NCI-H2171 (cell line): ENCODE data around the gene RAP2C.
"Not testable (repeated sequence)": the region's sequence is repeated elsewhere in the genome, so short reads cannot be mapped to it uniquely, and the experiment has no call there.

Source experiments
- DNase-seq: peaks from one replicate; lab custom pipeline; 2025; lab: John Stamatoyannopoulos, UW

Gene RAP2C

GRCh38 chrX:132199941-132200340, 19.3 kb downstream of the RAP2C start:
- no peak for DNase-seq

DNA sequence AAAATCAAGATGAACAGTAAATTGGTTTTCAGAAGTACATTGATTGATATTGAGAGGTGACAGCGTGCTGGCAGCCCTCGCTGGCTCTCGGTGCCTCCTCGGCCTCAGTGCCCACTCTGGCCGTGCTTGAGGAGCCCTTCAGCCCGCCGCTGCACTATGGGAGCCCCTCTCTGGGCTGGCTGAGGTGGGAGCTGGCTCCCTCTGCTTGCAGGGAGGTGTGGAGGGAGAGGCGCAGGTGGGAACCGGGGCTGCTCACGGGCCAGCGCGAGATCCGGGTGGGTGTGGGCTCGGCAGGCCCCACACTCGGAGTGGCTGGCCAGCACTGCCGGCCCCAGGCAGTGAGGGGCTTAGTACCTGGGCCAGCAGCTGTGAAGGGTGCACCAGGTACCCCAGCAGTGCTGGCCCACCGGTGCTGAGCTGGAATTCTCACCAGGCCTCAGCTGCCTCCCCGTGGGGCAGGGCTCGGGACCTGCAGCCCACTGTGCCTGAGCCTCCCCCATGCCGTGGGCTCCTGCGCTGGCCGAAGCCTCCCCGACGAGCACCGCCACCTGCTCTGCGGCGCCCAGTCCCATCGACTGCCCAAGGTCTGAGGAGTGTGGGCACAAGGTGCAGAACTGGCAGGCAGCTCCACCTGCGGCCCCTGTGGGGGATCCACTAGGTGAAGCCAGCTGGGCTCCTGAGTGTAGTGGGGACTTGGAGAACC, 25.2 kb downstream of the RAP2C start:
- DNase-seq = no peak

GRCh38 chrX:132191938-132192337, 27.3 kb downstream of the RAP2C start:
- no peak for DNase-seq

- no peak for DNase-seq
Observed at GRCh38 chrX:132188175-132188574, 31.1 kb downstream of the RAP2C start.

GRCh38 chrX:132187451-132187850, 31.8 kb downstream of the RAP2C start:
- no peak for DNase-seq

- DNase-seq = no peak
Observed at GRCh38 chrX:132184871-132185270, 34.4 kb downstream of the RAP2C start.

DNA sequence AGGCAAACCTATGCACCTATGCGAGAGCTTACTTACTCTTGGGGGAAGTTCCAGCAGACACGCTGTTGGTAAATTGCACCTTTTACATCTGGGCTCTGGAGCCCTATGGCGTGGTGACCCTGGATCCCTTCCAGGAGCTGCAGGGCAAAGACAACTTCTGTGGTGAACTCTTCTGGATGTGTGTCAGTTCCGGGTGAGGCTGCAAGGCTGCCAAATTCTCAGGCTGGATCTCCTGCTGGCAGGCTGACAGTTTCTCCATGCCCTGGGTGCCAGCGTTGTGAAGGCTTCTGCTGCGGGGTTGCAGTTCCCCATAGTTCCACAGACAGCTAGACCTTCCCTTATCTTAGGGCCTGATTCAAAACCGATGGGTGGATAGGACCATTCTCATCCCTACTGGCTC, 37.9 kb downstream of the RAP2C start:
- no peak for DNase-seq

DNA sequence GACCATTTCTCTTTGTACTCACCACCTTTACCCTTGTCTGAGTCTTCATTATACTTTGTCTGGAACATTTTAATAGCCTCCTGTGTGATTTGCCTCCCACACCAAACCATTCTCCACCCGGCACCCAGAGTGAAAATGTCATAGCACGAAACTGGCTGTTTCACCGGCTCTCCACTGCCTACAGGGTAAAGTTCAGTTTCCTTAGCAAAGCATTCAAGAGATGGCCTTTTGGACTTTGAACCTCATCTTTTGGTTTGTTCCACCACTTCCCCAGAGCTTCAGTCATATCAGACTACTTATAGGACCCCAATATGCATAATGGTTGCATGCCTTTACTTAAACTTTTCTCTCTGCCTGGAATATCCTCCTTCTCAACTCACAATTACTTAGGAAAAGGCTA, 38.3 kb downstream of the RAP2C start:
- DNase-seq = no peak

- DNase-seq = no peak
Observed at GRCh38 chrX:132173647-132174046, 45.6 kb downstream of the RAP2C start.

DNA sequence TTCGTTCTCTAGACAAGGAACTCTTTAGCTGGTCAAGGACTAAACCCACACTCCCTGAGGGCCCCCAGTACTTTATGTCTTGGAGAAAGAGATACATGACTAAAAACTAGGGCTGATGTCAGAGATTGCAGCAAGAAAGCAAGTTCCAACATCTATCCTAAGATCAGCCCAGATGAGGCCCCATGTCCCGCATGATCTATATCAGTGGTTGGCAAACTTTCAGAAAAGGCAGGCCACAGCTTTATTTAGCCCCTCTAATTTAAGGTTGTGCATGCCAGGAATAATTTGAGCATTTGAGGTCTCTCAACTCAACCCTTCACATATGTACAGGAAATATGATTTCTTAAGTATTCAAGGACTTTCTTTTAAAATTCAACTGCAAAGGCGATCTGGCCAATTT, 47.4 kb downstream of the RAP2C start:
- DNase-seq = no peak

DNA sequence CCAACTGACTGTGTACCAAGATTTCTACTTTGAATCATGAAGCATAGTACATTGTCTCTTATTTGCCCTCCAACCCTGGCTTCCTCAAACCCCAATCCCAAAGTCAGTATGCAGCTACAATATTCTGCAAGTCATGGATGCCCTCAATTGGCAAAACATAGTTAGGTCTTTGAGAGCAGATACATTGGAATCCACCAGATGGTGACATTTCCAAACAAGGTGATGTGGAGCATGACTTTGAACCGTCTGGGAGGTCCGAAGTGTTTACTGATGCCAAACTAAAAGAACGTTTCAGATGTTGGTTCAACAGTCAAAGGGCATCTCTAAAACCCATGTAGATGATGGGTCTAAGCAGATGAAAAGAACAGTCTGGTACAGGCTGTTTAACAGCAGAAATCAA, 47.8 kb downstream of the RAP2C start:
- no peak for DNase-seq

DNA sequence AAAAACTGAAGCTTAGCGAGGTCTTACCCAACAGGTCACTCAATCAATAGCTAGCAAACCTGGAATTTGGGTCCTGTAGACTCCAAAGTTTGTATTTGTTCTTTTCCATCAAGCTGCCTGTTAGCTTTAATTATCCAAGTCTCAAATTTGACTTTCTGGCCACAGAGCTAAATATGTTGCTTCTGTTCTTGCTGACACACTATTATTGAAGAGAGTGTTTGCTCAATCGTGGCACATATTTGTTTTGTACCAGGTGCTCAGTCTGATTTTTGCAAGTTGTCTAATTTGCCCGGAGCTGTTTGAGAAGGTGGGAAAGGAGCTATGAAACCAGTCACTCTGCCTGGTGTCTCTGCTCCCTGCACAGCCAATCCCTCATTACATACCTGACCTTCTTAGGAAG, 49.7 kb downstream of the RAP2C start:
- no peak for DNase-seq

- no peak for DNase-seq
Observed at GRCh38 chrX:132165651-132166050, 53.6 kb downstream of the RAP2C start.

GRCh38 chrX:132165005-132165404, 54.2 kb downstream of the RAP2C start:
- no peak for DNase-seq

DNA sequence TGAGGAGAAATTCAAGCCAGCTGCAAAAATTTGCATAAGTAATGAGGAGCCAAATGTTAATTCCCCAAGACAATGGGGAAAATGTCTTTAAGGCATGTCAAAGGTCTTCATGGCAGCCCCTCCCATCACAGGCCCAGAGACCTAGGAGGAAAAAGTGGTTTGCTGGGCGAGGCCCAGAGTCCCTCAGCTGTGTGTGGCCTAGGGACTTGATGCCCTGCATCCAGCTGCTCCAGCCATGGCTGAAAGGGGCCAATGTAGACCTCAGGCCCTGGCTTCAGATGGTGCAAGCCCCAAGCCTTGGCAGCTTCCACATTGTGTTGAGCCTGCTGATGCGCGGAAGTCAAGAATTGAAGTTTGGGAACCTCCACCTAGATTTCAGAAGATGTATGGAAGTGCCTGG, 56.2 kb downstream of the RAP2C start:
- DNase-seq = not testable (repeated sequence)

DNA sequence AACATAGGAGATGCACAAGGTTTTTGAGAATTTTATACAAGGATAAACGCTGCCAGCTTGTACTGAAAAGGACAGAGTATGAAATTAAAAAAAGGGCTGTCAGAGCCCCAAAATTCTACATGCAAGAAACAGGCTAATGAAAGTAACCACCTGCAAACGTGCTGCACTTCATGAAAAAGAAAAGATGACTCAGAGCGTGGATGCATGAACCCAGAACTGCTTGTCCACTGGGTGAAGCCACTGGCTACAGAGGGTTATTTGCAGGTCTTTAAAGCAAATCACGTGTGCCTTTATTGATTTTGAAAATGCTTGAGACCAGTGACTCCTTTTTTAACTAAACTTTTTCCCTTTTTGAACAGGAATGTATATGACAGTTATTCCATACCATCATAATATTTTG, 66.1 kb downstream of the RAP2C start:
- DNase-seq = no peak
